NK-92 (cell line): ENCODE measurements around the gene FOXO3.
"Not testable (repeated sequence)": the region's sequence is repeated elsewhere in the genome, so short reads cannot be mapped to it uniquely, and the experiment has no call there.

Source experiments
- DNase-seq: peaks from one replicate; lab custom pipeline; 2025; ENCODE audit not compliant: unreplicated experiment; lab: John Stamatoyannopoulos, UW

The FOXO3 gene

DNA sequence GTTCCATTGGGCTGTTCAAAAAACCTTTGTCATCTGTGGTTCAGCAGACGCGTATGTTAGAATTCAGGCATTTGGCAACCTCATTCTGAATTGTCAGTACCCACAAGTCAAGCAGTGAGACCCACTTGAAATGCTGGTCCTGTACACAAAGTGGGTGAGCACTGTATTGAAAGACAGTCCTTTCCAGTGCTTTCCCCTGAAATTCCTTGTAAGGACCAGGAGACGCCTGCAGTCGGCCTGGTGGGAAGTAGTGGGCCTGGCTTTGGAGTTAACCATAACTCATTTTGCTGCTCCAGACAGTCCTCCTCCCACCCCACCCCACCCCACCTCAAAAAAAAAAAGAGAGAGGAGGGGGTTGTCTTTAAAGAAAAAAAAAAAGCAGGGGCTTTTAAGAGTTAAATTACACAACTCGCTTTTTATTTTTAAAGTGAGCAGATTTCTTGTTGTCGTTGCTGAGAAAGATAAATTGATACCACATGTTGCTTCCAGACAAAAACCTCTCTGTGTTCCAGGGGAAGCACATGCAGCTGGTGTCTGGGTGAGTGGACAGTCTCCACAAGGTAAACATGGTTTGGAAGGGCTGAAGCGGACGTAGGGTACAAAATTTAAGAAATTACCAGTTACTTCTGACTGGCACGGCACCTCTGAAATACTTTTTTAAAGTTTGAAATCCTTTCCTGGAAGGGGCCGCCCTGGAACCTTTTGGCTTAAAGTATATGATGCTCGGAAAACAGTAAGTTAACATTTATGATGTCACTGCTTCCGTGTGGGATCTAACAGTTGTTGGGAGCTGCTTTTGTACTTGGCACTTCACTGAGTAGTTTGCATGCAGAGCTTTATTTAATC lies 95.3 kb downstream of the FOXO3 start:
- no peak for DNase-seq

DNA sequence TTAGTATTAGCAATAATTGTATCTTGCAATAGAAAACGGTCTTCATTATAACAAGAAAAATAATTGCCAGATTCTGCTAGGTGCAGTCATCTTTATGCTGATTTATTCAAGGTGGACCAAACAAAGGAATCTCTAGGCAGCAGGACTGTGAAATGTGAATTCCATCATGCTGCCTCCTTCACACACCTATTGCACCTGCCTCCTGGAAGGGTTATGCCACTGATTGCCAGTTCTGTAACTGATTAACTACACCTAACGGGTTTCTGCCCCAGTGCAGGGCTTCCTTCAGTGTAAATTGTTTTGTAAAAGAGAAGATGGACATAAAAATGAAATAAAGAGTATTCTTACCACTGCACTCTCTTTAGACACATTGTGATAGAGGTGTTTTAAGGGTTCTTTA lies 96.1 kb downstream of the FOXO3 start:
- DNase-seq, result no peak

DNA sequence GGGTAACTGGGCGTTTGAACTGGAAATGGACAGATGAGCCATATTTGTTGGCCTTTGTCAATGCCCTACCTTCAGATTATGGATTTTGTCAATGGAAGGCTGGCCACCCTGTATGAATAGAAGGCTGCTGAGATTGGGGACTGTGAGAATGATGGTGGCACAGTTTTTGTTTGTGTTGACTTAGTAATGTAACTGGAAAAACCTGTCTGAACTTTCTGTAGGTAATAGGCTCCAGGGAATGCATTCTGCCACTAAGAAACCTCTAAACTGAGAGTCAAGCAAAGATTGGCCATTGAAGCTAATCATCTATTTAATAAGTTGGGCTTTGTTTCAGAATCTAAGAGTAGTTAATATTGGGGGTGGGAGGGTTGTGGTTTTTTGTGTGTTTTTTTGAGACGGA lies 97.5 kb downstream of the FOXO3 start:
- DNase-seq, result no peak

DNA sequence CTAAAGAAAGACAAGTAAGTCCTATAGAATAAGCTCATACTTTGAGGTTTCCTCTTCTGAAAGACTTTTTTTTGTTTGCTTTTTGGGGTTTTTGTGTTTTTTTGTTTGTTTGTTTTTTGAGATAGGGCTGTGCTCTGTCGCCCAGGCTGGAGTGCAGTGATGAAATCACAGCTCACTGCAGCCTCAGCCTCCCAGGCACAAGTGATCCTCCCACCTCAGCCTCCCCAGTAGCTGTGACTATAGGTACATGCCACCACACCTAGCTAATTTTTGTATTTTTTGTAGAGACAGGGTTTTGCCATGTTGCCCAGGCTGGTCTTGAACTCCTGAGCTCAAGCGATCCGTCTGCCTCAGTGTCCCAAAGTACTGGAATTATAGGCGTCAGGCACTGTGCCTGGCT lies 98.1 kb downstream of the FOXO3 start:
- not testable (repeated sequence) for DNase-seq

- no peak for DNase-seq
These were observed 99.5 kb downstream of the FOXO3 start for GRCh38 chr6:108660251-108660650.

DNA sequence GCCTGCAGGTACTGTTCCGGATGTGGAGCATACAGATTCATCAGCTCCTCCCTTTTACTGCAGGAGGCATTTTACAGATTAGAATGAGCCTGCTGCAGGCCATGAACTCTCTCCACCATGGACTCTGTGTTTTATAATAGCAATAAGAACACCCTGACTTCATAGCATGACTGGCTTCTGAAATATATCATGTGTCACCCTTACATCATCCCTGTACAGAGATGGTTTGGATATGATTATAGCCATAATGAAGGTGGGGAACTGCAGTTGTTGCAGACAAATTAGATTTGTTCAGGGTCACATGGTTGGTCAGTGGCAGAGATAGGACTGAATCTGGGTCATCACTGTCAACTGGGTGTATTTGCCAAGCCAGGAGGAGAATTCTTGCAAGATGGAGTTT lies 100.7 kb downstream of the FOXO3 start:
- no peak for DNase-seq

DNA sequence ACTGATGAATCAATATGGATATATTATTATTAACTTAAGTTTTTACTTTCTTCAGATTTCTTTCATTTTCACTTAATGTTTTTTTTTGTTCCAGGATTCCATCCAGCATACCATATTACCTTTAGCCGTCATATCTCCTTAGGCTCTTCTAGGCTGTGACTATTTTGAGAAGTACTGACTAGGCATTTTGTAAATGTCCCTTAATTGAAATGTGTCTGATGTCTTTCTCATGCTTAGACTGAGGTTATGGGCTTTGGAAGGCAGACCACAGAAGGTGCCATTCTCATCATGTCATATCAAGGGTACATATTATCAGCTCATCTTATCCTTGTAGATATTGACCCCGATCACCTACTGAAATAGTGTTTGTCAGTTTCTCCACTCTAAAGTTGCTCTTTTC lies 101.3 kb downstream of the FOXO3 start:
- no peak for DNase-seq

DNA sequence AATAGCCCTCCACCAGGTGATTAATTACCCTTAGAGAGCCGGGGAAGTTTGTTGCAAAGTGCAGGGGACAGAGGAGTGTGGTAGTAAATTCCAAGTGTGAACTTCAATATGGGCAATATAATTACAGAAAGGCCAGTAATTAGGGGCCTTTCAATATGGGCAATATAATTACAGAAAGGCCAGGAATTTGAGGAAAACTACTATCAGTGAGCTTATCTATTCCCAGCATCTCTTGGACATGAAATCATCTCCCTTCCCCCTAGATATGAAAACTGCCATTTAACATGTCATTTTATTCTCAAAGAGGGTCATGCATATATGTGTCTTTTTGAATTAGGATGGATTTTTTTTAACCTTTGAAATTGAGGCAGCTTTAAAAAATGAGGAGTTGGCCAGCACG lies 102.0 kb downstream of the FOXO3 start:
- no peak for DNase-seq

GRCh38 chr6:108663494-108664064 lies 102.9 kb downstream of the FOXO3 start:
- DNase-seq, result not testable (repeated sequence)

DNA sequence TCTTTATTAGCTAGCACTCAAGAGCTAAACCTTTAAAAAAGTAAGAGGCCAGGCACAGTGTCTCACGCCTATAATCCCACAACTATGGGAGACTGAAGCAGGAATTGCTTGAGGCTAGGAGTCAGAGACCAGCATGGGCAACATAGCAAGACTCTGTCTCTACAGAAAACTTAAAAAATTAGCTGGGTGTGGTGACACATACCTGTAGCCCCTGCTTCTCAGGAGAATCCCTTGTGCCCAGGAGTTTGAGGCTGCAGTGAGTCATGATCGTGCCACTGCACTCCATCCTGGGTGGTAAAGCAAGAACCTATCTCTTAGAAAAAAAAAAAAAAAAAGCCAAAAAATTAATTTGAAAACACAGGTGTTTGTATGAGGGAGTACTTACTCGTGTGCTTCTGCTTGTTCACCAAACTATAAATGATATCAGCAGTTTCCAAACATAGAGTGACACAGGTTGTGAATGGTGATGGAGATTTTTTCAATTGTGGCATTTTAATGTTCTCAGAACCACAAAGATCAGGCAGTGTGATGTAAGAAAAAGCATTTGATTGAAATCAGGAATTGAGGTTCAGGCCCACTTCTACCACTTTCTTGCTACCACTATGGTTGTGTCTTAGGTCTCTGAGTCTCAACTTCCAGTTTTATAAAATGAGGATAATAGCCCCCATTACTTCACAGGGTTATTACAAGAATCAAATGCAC lies 104.9 kb downstream of the FOXO3 start:
- DNase-seq, result no peak

DNA sequence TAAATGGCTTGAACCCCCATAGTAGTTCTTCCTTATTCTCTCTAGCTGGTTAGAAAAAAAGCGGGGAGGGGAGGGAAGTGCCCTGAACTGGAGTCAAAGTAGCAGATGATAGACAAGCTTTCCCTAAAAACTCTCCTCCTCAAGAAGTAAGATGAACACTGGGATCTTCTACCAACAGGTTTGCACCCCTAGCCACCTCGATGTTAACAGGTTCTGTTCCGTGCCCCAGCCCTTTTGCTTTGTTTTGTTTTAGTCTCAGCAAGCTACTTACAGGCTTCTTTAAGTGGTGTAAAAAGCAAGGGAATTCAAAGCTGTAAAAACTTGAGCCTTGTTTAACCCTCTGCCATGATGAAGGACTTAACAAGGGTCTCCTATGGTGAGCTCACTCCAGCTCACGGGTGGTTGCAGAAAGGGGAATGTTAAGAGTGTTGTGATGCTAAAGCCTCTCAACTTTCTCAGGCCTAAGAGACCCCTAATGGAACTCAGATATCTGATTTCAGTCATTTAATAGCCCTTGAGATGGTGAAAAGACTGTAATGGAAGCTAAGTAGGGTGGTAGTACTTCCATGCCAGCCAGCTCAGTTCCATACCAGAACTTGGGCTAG lies 106.0 kb downstream of the FOXO3 start:
- DNase-seq, result no peak

DNA sequence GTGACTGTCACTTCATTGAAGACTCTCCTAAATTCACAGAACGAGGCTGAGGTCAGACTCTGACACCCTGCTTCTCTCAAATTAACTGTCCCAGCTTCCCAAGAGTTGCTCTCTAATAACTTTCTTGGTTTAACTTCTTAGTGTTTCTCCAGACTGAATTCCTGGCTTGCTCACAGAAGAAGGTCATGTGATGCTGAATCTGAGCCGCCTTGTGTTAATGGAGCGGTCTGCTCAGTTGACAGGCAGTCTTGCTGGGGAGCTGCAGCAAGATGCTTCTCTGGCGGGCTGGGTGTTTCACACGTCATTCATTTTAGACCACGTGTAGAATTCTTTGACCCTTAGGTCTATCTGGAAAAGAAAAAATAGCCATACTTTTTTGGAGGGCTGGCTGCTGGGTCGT lies 107.3 kb downstream of the FOXO3 start:
- no peak for DNase-seq

- no peak for DNase-seq
These were observed 109.0 kb downstream of the FOXO3 start for GRCh38 chr6:108669673-108670072.

- no peak for DNase-seq
These were observed 110.5 kb downstream of the FOXO3 start for GRCh38 chr6:108671175-108671574.

- DNase-seq, result no peak
These were observed 111.1 kb downstream of the FOXO3 start for GRCh38 chr6:108671790-108672189.

GRCh38 chr6:108672641-108673040 lies 111.9 kb downstream of the FOXO3 start:
- DNase-seq, result no peak

- no peak for DNase-seq
These were observed 112.4 kb downstream of the FOXO3 start for GRCh38 chr6:108673153-108673552.

- no peak for DNase-seq
These were observed 112.9 kb downstream of the FOXO3 start for GRCh38 chr6:108673602-108674001.

GRCh38 chr6:108675226-108676200 lies 114.8 kb downstream of the FOXO3 start:
- no peak for DNase-seq

DNA sequence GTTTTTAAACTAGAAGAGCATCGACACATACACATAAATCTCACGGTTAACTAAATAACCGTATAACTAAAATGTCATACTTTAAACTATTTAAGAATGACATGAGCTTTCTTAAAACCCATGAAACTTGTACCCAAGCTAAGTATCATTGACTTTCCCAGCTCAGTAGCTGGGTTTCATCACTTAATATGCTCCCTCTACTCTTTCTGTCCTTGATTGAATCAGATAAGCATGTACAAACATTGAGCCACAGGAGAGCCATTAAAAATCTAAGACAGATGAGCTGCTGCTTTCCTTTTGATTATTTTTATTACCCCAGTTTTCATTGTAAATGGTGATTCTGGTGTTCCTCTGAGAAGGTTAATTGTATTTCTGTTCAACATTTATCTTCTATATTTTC lies 115.8 kb downstream of the FOXO3 start:
- no peak for DNase-seq

DNA sequence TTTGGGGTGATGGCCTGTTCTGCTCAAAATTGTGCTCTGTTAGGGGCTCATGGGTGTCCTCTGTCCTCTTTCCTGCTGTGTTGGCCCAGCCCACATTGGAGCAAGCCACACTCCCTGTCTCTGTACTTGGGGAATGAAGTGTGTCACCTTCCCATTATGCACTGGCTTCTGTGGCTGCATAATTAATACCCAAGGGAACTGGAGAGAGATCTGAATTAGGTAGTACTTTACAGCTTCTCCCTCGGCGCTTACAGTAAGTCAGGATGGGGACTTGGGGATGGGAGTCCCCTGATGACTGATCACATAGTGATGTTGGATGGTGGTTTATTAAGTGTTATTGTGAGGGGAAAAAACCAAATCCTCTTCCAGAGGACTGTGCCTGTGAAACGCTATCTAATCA lies 116.6 kb downstream of the FOXO3 start:
- DNase-seq, result no peak
